Measurements from ENCODE around the gene CPT2.

DNA sequence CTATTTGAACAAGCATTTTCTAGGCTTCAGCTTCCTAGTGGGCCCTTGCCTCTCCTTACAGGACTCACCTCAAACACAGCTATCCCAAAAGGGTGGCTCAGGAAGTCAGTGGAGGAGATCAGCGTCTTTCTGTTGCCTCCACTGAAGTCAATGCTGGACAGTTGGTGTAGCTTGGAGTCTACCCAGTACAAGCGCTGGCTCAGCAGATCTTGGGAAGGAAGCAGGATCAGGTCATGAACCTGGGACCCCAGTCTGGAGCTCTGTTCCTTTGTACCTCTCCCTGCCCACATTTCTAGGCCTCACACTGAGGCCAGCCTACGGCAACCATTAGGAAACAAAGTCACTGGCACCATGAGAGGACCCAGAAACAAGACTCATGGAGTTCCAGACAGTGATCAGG, 65.4 kb downstream of the CPT2 start:
- TF ChIP-seq YY1 (IDR thresholded peaks at IDR 0.05; ENCODE audit: low read depth) (no peak), EP300 (IDR thresholded peaks at IDR 0.05; ENCODE audit: borderline replicate concordance) (no peak), RAD21 (IDR thresholded peaks at IDR 0.05; ENCODE audit: low read depth) (no peak), TAF1 (IDR thresholded peaks at IDR 0.05; ENCODE audit: low read depth) (no peak)
- TF ChIP-seq, protein P1, sequence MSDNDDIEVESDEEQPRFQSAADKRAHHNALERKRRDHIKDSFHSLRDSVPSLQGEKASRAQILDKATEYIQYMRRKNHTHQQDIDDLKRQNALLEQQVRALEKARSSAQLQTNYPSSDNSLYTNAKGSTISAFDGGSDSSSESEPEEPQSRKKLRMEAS (IDR thresholded peaks at IDR 0.05) = no peak
